ENCODE results near the gene ANKRD34A. TPM values are rescaled to one million over a fixed set of nuclear protein-coding genes. Genes with fewer than 3 reads are reported as not detected.

The ANKRD34A gene
- total RNA-seq, 4 donors from 2014 or later: 0.39 to 2.4 (median 1.3) TPM

- TF ChIP-seq CTCF (IDR thresholded peaks at IDR 0.05): no peak
- peak in 1 of 2 donors; percentile 3 for TF ChIP-seq EP300 (IDR thresholded peaks at IDR 0.05)
- peak in 1 of 2 donors; percentile 8 for TF ChIP-seq POLR2A (IDR thresholded peaks at IDR 0.05)
- Histone ChIP-seq H3K4me1 (peaks cover 0 to 36% (median 13%) of the 10 kb centered on the region in 4 donors), H3K9me3 (no peaks in the 10 kb centered on the region), H3K27ac (peak overlapping the region; percentile 94 to 99 (median 97)), H3K4me3 (peak overlapping the region; percentile 67 to 97 (median 78)), H3K36me3 (peaks cover 22 to 37% (median 32%) of the 10 kb centered on the region in 3 donors), H3K27me3 (no peaks in the 10 kb centered on the region)
- WGBS, 2 donors: 19% methylated on average over 6 of the region's 6 CpGs
- DNase-seq (ENCODE audit: low spot score in 2 of 2): no peak
These were observed 29.4 kb upstream of the ANKRD34A start for GRCh38 chr1:145993618-145994390.

DNA sequence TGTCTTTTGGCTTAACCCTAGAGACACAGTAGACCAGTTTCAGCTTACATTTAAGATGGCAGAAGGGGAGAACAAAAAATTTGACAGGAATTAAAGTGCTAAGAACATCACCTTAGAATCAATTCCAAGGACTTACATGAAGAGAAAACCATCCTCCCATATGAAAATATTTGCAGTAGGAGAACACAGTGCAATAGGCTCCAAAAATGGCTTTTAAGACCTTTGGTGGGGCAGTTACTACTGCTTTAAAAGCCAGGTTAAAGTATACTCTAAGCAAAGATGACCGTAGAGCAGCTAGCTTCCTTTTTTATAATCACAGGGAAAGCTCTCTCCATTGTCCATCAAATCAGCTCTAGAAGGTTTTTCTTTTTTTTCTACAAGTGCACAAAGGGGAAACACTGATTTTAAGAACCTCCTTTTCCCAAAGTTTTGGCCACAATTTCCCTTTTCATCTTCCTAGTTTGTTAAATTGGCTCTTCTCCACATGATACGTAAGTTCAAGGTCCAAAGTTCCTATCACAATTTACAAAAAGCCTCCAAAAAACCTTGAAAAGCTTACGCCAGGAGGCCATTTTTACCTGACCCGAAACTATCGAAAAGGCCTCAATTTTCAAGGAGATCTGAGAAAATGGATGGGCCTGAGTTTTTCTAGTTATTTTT lies 28.7 kb upstream of the ANKRD34A start:
- Histone ChIP-seq H3K36me3 (peaks cover 22 to 37% (median 32%) of the 10 kb centered on the region in 3 donors), H3K27ac (peak overlapping the region; percentile 94 to 99 (median 97)), H3K4me1 (peaks cover 0 to 29% (median 7%) of the 10 kb centered on the region in 4 donors), H3K27me3 (no peaks in the 10 kb centered on the region), H3K9me3 (no peaks in the 10 kb centered on the region), H3K4me3 (peak overlapping the region; percentile 67 to 97 (median 78))
- DNase-seq (ENCODE audit: low spot score in 2 of 2): no peak
- 40 to 44% methylated on average over 5 of the region's 5 CpGs for WGBS, 2 donors
- no peak for TF ChIP-seq POLR2A (IDR thresholded peaks at IDR 0.05)
- peak in 1 of 2 donors; percentile 5 for TF ChIP-seq EP300 (IDR thresholded peaks at IDR 0.05)

DNA sequence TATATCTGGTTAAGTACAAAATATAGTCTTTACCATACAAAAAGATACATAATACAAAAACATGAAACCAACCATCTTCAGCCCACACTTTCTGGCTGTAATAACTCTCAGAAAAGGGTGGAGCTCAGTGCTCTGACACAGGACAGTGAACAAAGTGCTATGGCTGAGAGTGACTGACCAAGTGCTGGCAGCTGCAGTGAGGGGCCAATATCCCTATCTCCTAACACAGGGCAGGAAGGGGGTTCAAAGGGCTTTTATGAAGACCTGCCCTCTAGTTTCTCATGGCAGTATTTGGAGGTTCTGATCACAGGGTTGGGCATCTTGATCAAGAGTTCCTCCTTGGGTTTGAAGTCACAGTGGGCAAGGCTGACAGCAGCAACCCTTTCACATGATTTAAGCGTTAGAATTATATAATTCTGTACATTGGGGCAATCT lies 28.1 kb upstream of the ANKRD34A start:
- Histone ChIP-seq H3K27ac (peak overlapping the region; percentile 94 to 99 (median 97)), H3K36me3 (peaks cover 22 to 37% (median 32%) of the 10 kb centered on the region in 3 donors), H3K4me1 (peaks cover 0 to 27% (median 5%) of the 10 kb centered on the region in 4 donors), H3K4me3 (peak overlapping the region; percentile 67 to 97 (median 78)), H3K9me3 (no peaks in the 10 kb centered on the region), H3K27me3 (no peaks in the 10 kb centered on the region)
- no peak for TF ChIP-seq CTCF (IDR thresholded peaks at IDR 0.05)
- peak in 1 of 2 donors; percentile 3 for TF ChIP-seq POLR2A (IDR thresholded peaks at IDR 0.05)
- TF ChIP-seq EP300 (IDR thresholded peaks at IDR 0.05): peak in 1 of 2 donors; percentile 63
- 42 to 50% methylated on average over 1 of the region's 1 CpG for WGBS, 2 donors
- DNase-seq (ENCODE audit: low spot score in 2 of 2): no peak

DNA sequence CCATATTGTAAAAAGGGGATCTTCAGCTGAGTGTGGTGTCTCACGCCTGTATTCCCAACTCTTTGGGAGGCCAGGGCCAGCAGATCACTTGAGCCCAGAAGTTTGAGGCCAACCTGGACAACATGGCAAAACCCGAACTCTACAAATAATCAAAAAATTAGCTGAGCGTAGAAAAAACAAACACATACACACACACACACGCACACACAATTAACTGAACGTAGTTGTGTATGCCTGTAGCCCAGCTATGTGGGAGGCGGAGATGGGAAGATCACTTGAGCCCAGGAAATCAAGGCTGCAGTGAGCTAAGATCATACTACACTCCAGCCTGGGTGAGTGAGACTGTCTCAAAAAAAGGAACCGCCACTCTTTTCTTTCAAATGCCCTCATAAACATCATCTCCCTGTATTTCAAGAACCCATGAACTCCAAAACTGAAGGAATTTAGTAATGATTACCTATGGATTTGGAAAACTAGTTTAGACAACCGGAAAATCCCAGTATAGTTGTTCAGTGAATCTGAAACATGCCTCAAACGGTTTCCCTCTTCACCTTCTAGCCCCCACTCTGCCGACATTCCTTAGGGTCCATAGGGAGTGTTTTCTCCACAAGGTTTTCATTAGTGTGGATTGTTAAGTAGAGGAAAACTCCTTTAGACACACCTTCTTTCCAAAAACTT lies 27.5 kb upstream of the ANKRD34A start:
- Histone ChIP-seq H3K4me1 (peaks cover 0 to 27% (median 5%) of the 10 kb centered on the region in 4 donors), H3K36me3 (peaks cover 22 to 37% (median 32%) of the 10 kb centered on the region in 3 donors), H3K27ac (peak overlapping the region; percentile 94 to 99 (median 97)), H3K4me3 (peak overlapping the region; percentile 67 to 97 (median 78)), H3K27me3 (no peaks in the 10 kb centered on the region), H3K9me3 (no peaks in the 10 kb centered on the region)
- peak in 1 of 2 donors; percentile 88 for TF ChIP-seq EP300 (IDR thresholded peaks at IDR 0.05)
- no peak for TF ChIP-seq CTCF (IDR thresholded peaks at IDR 0.05)
- peak; percentile 10 to 36 for TF ChIP-seq POLR2A (IDR thresholded peaks at IDR 0.05)
- 39 to 43% methylated on average over 10 of the region's 10 CpGs for WGBS, 2 donors
- peak in 1 of 2 donors; percentile 60 for DNase-seq (ENCODE audit: low spot score in 2 of 2)

DNA sequence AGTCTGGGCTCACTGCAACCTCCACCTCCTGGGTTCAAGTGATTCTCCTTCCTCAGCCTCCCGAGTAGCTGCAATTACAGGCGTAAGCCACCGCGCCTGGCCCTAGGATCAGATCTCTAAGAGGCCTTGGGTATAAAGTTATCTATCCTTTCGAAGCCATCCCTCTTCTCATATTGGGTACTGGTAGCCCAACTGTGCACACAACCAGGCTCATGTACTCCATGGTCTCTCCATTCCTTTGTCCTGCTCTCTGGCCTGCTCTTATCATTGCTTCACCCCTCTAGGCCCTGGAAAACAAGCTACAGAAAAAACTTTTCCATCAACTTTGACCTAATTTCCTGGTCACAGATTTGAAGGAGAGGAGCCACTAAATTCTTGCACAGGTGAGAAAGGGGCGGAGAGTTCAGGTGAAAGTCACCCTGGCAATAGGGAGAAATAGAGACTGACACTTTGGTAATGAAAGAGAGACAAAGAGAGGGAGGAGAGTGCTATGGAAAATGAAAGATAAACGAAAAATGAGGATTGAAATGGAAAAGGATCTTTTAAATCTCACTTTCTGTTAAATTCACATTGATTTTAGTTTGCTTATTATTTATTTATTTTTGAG lies 26.0 kb upstream of the ANKRD34A start:
- no peaks in the 10 kb centered on the region for H3K27me3 ChIP-seq
- H3K36me3 ChIP-seq: peaks cover 22 to 31% (median 25%) of the 10 kb centered on the region in 3 donors
- H3K4me3 ChIP-seq: no peak overlapping the region
- H3K27ac ChIP-seq: peak overlapping the region in 3 of 4 donors; percentile 94 to 99 (median 97)
- peaks cover 0 to 41% (median 8%) of the 10 kb centered on the region in 4 donors for H3K4me1 ChIP-seq
- no peak for TF ChIP-seq CTCF (IDR thresholded peaks at IDR 0.05)
- no peak for TF ChIP-seq POLR2A (IDR thresholded peaks at IDR 0.05)
- peak in 1 of 2 donors; percentile 37 for TF ChIP-seq EP300 (IDR thresholded peaks at IDR 0.05)
- no peak for DNase-seq (ENCODE audit: low spot score in 2 of 2)
- no peaks in the 10 kb centered on the region for H3K9me3 ChIP-seq
- 84 to 87% methylated on average over 7 of the region's 7 CpGs for WGBS, 2 donors

Data from tibial nerve (tissue), 4 donors.